WTC11 (cell line): ENCODE measurements around the gene NOP16. TPM values are rescaled to one million over a fixed set of nuclear protein-coding genes. Genes with fewer than 3 reads are reported as not detected.

Experiments
- ARID4B ChIP-seq: sonication (generic); formaldehyde crosslinking; IDR thresholded peaks from 2 replicates; pipeline ENCODE4 v1.8.0; 2023; ENCODE audit warnings: missing genetic modification reagents, mild to moderate bottlenecking, borderline replicate concordance
- ATF1 ChIP-seq: sonication (generic); formaldehyde crosslinking; IDR thresholded peaks from 2 replicates; pipeline ENCODE4 v1.8.1; 2023; ENCODE audit warnings: mild to moderate bottlenecking, moderate library complexity, missing genetic modification reagents
- EMX1 ChIP-seq: fragments of 250-450 bp; sonication (Bioruptor Pico); IDR thresholded peaks from 2 replicates; pipeline ENCODE4 v1.8.0; 2021; ENCODE audit warnings: mild to moderate bottlenecking
- FOXP1 ChIP-seq: sonication (generic); formaldehyde crosslinking; IDR thresholded peaks from 2 replicates; pipeline ENCODE4 v1.8.0; 2022; ENCODE audit warnings: missing genetic modification reagents, mild to moderate bottlenecking, moderate library complexity, borderline replicate concordance
- IRF1 ChIP-seq: sonication (generic); formaldehyde crosslinking; IDR thresholded peaks from 2 replicates; pipeline ENCODE4 v1.8.0; 2023; ENCODE audit warnings: missing genetic modification reagents
- KAT7 ChIP-seq: sonication (generic); formaldehyde crosslinking; IDR thresholded peaks from 2 replicates; pipeline ENCODE4 v1.8.1; 2023; ENCODE audit warnings: missing genetic modification reagents, mild to moderate bottlenecking, borderline replicate concordance
- MXD4 ChIP-seq: fragments of 250-450 bp; sonication (Bioruptor Pico); IDR thresholded peaks from 2 replicates; pipeline ENCODE4 v1.8.0; 2021; ENCODE audit warnings: mild to moderate bottlenecking, moderate library complexity, borderline replicate concordance
- MYBL2 ChIP-seq: sonication (generic); formaldehyde crosslinking; IDR thresholded peaks from 2 replicates; pipeline ENCODE4 v1.8.1; 2023; ENCODE audit warnings: mild to moderate bottlenecking, moderate library complexity, missing genetic modification reagents
- TEAD1 ChIP-seq: sonication (generic); formaldehyde crosslinking; IDR thresholded peaks from 2 replicates; pipeline ENCODE4 v1.8.0; 2022; ENCODE audit warnings: mild to moderate bottlenecking, missing genetic modification reagents
- ZNF232 ChIP-seq: sonication (generic); formaldehyde crosslinking; IDR thresholded peaks from 2 replicates; pipeline ENCODE4 v1.8.0; 2022; ENCODE audit warnings: mild to moderate bottlenecking, missing genetic modification reagents
- ZNF512 ChIP-seq: sonication (generic); formaldehyde crosslinking; IDR thresholded peaks from 2 replicates; pipeline ENCODE4 v1.8.1; 2022; ENCODE audit warnings: missing genetic modification reagents, borderline replicate concordance
- total RNA-seq: library from RNA; stranded (reverse); gene quantifications from 3 replicates; pipeline ENCODE4 v1.2.3, GENCODE V29; 2021
- TF ChIP-seq, protein P1 (sequence below): fragments of 250-450 bp; sonication (Bioruptor Pico); IDR thresholded peaks from 2 replicates; pipeline ENCODE4 v1.9.0; 2021; ENCODE audit warnings: mild to moderate bottlenecking
- TF ChIP-seq, protein P2 (sequence below): sonication (generic); formaldehyde crosslinking; IDR thresholded peaks from 2 replicates; pipeline ENCODE4 v1.8.0; 2023; ENCODE audit warnings: mild to moderate bottlenecking, missing genetic modification reagents
- TF ChIP-seq, protein P3 (sequence below): fragments of 250-450 bp; sonication (Bioruptor Pico); IDR thresholded peaks from 2 replicates; pipeline ENCODE4 v1.8.0; 2021; ENCODE audit warnings: mild to moderate bottlenecking
- TF ChIP-seq, protein P4 (sequence below): sonication (generic); formaldehyde crosslinking; IDR thresholded peaks from 2 replicates; pipeline ENCODE4 v1.8.0; 2022; ENCODE audit warnings: mild to moderate bottlenecking, missing genetic modification reagents

NOP16 gene
- total RNA-seq, 1 experiment from 2014 or later, result 57.7 TPM

DNA sequence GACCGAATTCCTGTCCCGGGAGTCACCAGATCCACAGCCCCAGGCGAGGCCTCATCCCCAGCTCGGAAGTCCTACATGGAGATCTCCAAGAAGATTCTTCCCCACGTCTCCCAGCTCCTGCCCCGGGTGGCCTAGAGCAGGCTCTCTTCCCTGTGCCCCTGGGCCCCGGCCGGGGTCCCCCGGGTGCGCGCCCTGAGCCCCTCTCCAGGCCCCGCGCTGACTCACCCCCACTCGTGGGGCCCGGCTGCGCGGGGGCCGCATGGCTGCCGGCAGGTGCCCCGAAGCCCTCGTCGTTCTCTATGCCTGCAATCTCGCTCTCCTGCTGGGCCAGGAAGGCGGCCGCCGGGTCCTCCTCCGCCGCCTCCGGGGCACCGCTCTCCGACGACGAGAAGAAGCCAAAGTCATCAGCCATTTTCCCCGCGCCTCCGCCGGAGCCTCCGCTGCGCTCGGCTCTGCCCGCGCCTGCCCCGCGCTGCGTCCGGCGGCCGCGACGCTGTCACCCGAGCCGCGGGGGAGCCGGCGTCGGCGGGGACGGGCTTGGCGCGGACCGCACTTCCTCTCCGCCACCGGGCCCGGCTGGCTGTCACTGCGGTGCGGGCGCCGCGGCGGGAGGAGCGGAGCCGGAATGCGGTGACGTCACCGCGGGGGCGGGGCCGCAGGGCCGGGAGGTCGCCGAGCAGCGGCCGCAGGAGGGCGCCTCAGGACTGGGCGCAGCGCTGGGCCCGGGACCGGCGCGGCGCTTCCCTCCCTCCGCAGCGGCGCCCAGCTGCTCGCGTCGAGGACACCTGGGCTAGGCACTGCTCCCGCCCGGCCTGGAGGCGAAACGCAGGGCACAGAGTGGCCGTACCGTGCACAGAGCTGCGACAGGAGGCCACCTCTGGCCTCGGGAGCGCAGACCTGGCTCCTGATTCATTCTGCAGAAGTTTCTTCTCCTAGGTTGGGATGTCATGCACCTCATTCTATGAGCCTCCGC lies 27.8 kb upstream of the NOP16 start, which contains the start of gene CLTB (continued):
- TF ChIP-seq IRF1 (CRISPR knock-in tag) (no peak), MXD4 (CRISPR knock-in tag) (no peak), EMX1 (CRISPR knock-in tag) (no peak), ARID4B (no peak), MYBL2 (CRISPR knock-in tag) (0 out of 2 replicates have a peak, but pooled peaks have one; percentile 21), KAT7 (CRISPR knock-in tag) (peak; percentile 98), FOXP1 (CRISPR knock-in tag) (peak; percentile 86), ZNF232 (CRISPR knock-in tag) (no peak), TEAD1 (CRISPR knock-in tag) (peak; percentile 79; the same call in 1 of the 2 replicates), ZNF512 (CRISPR knock-in tag) (no peak), ATF1 (CRISPR knock-in tag) (no peak)
- TF ChIP-seq, protein P1, sequence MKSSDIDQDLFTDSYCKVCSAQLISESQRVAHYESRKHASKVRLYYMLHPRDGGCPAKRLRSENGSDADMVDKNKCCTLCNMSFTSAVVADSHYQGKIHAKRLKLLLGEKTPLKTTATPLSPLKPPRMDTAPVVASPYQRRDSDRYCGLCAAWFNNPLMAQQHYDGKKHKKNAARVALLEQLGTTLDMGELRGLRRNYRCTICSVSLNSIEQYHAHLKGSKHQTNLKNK (CRISPR knock-in tag), result no peak
- TF ChIP-seq, protein P2, sequence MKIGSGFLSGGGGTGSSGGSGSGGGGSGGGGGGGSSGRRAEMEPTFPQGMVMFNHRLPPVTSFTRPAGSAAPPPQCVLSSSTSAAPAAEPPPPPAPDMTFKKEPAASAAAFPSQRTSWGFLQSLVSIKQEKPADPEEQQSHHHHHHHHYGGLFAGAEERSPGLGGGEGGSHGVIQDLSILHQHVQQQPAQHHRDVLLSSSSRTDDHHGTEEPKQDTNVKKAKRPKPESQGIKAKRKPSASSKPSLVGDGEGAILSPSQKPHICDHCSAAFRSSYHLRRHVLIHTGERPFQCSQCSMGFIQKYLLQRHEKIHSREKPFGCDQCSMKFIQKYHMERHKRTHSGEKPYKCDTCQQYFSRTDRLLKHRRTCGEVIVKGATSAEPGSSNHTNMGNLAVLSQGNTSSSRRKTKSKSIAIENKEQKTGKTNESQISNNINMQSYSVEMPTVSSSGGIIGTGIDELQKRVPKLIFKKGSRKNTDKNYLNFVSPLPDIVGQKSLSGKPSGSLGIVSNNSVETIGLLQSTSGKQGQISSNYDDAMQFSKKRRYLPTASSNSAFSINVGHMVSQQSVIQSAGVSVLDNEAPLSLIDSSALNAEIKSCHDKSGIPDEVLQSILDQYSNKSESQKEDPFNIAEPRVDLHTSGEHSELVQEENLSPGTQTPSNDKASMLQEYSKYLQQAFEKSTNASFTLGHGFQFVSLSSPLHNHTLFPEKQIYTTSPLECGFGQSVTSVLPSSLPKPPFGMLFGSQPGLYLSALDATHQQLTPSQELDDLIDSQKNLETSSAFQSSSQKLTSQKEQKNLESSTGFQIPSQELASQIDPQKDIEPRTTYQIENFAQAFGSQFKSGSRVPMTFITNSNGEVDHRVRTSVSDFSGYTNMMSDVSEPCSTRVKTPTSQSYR (CRISPR knock-in tag), result no peak
- TF ChIP-seq, protein P3, sequence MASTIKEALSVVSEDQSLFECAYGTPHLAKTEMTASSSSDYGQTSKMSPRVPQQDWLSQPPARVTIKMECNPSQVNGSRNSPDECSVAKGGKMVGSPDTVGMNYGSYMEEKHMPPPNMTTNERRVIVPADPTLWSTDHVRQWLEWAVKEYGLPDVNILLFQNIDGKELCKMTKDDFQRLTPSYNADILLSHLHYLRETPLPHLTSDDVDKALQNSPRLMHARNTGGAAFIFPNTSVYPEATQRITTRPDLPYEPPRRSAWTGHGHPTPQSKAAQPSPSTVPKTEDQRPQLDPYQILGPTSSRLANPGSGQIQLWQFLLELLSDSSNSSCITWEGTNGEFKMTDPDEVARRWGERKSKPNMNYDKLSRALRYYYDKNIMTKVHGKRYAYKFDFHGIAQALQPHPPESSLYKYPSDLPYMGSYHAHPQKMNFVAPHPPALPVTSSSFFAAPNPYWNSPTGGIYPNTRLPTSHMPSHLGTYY (CRISPR knock-in tag), result peak; percentile 59; the same call in 1 of the 2 replicates
- TF ChIP-seq, protein P4, sequence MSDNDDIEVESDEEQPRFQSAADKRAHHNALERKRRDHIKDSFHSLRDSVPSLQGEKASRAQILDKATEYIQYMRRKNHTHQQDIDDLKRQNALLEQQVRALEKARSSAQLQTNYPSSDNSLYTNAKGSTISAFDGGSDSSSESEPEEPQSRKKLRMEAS, result peak; percentile 89
- TF ChIP-seq, all 79 proteins: peak for 15
